H9 (cell line): ENCODE data around the gene OR52H1. TPM values are rescaled to one million over a fixed set of nuclear protein-coding genes. Genes with fewer than 3 reads are reported as not detected.

Experiments
- DNase-seq: peaks from one replicate; pipeline ENCODE4 v3.0.0-alpha.2; 2017
- H2AFZ ChIP-seq: one replicate; pipeline ENCODE4 v1.6.1; 2013; ENCODE audit warnings: mild to moderate bottlenecking, low read length, control low read depth, moderate library complexity
- H2AK5ac ChIP-seq: 2 replicates; pipeline ENCODE4 v1.6.1; 2013; ENCODE audit warnings: low read length, control low read depth, mixed read lengths; ENCODE audit not compliant: insufficient read length
- H2BK120ac ChIP-seq: one replicate; pipeline ENCODE4 v1.6.1; 2013; ENCODE audit warnings: low read depth, mild to moderate bottlenecking, low read length, control low read depth, inconsistent platforms; ENCODE audit not compliant: poor library complexity, severe bottlenecking
- H2BK12ac ChIP-seq: 2 replicates; pipeline ENCODE4 v1.6.1; 2013; ENCODE audit warnings: low read length, control low read depth, mixed read lengths, low read depth; ENCODE audit not compliant: insufficient read length
- H2BK15ac ChIP-seq: 2 replicates; pipeline ENCODE4 v1.6.1; 2013; ENCODE audit warnings: low read depth, low read length, control low read depth
- H2BK20ac ChIP-seq: one replicate; pipeline ENCODE4 v1.6.1; 2013; ENCODE audit warnings: low read depth, mild to moderate bottlenecking, low read length, control low read depth, inconsistent platforms; ENCODE audit not compliant: poor library complexity, severe bottlenecking
- H2BK5ac ChIP-seq: 2 replicates; pipeline ENCODE4 v1.6.1; 2013; ENCODE audit warnings: low read length, control low read depth, mixed read lengths; ENCODE audit not compliant: insufficient read length
- H3K14ac ChIP-seq: 2 replicates; pipeline ENCODE4 v1.6.1; 2013; ENCODE audit warnings: low read length, control low read depth; ENCODE audit not compliant: insufficient read depth
- H3K18ac ChIP-seq: 2 replicates; pipeline ENCODE4 v1.6.1; 2013; ENCODE audit warnings: low read depth, mild to moderate bottlenecking, mixed read lengths, low read length, control low read depth; ENCODE audit not compliant: insufficient read length
- H3K23ac ChIP-seq: 2 replicates; pipeline ENCODE4 v1.6.1; 2013; ENCODE audit warnings: low read length, control low read depth, mixed read lengths, low read depth; ENCODE audit not compliant: insufficient read length
- H3K23me2 ChIP-seq: 2 replicates; pipeline ENCODE4 v1.6.1; 2013; ENCODE audit warnings: low read depth, mild to moderate bottlenecking, mixed read lengths, low read length, control low read depth; ENCODE audit not compliant: insufficient read length, poor library complexity, severe bottlenecking
- H3K27ac ChIP-seq: 2 replicates; pipeline ENCODE4 v1.5.1; 2013; ENCODE audit warnings: low read length, control low read depth, mixed read lengths, low read depth; ENCODE audit not compliant: insufficient read length
- H3K27me3 ChIP-seq: 2 replicates; pipeline ENCODE4 v1.6.1; 2013; ENCODE audit warnings: low read length, control low read depth, inconsistent platforms; ENCODE audit not compliant: insufficient read depth
- H3K4ac ChIP-seq: 2 replicates; pipeline ENCODE4 v1.6.1; 2013; ENCODE audit warnings: low read depth, mild to moderate bottlenecking, control low read depth, inconsistent platforms, low read length, moderate library complexity
- H3K4me1 ChIP-seq: 2 replicates; pipeline ENCODE4 v1.6.1; 2013; ENCODE audit warnings: low read length, control low read depth, inconsistent platforms; ENCODE audit not compliant: insufficient read depth
- H3K4me2 ChIP-seq: 2 replicates; pipeline ENCODE4 v1.6.1; 2013; ENCODE audit warnings: low read length, control low read depth, mixed read lengths; ENCODE audit not compliant: insufficient read length, insufficient read depth
- H3K56ac ChIP-seq: 2 replicates; pipeline ENCODE4 v1.6.1; 2013; ENCODE audit warnings: low read depth, mild to moderate bottlenecking, mixed read lengths, low read length, control low read depth; ENCODE audit not compliant: insufficient read length
- H3K79me1 ChIP-seq: 2 replicates; pipeline ENCODE4 v1.6.1; 2013; ENCODE audit warnings: low read depth, mild to moderate bottlenecking, moderate library complexity, low read length, control low read depth, inconsistent platforms; ENCODE audit not compliant: insufficient read depth, poor library complexity, severe bottlenecking
- H3K79me2 ChIP-seq: 2 replicates; pipeline ENCODE4 v1.6.1; 2013; ENCODE audit warnings: low read length, control low read depth, inconsistent platforms; ENCODE audit not compliant: insufficient read depth
- H3K9ac ChIP-seq: 2 replicates; pipeline ENCODE4 v1.6.1; 2013; ENCODE audit warnings: low read length, control low read depth, mixed read lengths; ENCODE audit not compliant: insufficient read length; ENCODE audit errors: extremely low read depth
- H3K9me3 ChIP-seq: one replicate; pipeline ENCODE4 v1.6.1; 2013; ENCODE audit warnings: low read depth, low read length, inconsistent platforms; ENCODE audit not compliant: control insufficient read depth
- H3T11ph ChIP-seq: one replicate; pipeline ENCODE4 v1.6.1; 2013; ENCODE audit warnings: mild to moderate bottlenecking, low read length, control low read depth, inconsistent platforms
- H4K20me1 ChIP-seq: one replicate; pipeline ENCODE4 v1.6.1; 2013; ENCODE audit not compliant: control insufficient read depth, insufficient read length, insufficient read depth
- H4K5ac ChIP-seq: 2 replicates; pipeline ENCODE4 v1.6.1; 2013; ENCODE audit warnings: low read depth, mild to moderate bottlenecking, mixed read lengths, low read length, control low read depth; ENCODE audit not compliant: insufficient read length
- H4K8ac ChIP-seq: replicated peaks from 2 replicates; pipeline ENCODE4 v1.6.1; 2013; ENCODE audit warnings: low read length, control low read depth, mixed read lengths, low read depth; ENCODE audit not compliant: insufficient read length
- H4K91ac ChIP-seq: 2 replicates; pipeline ENCODE4 v1.6.1; 2013; ENCODE audit warnings: low read depth, mild to moderate bottlenecking, moderate library complexity, mixed read lengths, low read length, control low read depth; ENCODE audit not compliant: insufficient read length
- H3K27ac Mint-ChIP-seq, 3 experiments: 2 replicates in 2 of 3; 3 replicates in 1 of 3; pipeline ENCODE4 v1.8.0; 2020 to 2021; ENCODE audit warnings: mixed read lengths in 3 of 3, mild to moderate bottlenecking in 1 of 3, moderate library complexity in 1 of 3
- H3K27me3 Mint-ChIP-seq: 2 replicates; pipeline ENCODE4 v1.8.0; 2021; ENCODE audit warnings: low read depth, mild to moderate bottlenecking, moderate library complexity, mixed read lengths
- H3K36me3 Mint-ChIP-seq, 3 experiments: 2 replicates in 2 of 3; 3 replicates in 1 of 3; pipeline ENCODE4 v1.8.0; 2020 to 2021; ENCODE audit warnings: low read depth in 3 of 3, mixed read lengths in 3 of 3; ENCODE audit not compliant: insufficient read depth in 1 of 3
- H3K4me1 Mint-ChIP-seq, 2 experiments: 2 replicates each; pipeline ENCODE4 v1.8.0; 2020; ENCODE audit warnings: mixed read lengths in 2 of 2
- H3K4me3 Mint-ChIP-seq, 2 experiments: 2 replicates in 1 of 2; 3 replicates in 1 of 2; pipeline ENCODE4 v1.8.0; 2020 to 2021; ENCODE audit warnings: mild to moderate bottlenecking in 2 of 2, mixed read lengths in 2 of 2, moderate library complexity in 1 of 2
- H3K9me3 Mint-ChIP-seq, 2 experiments: 2 replicates in 1 of 2; 3 replicates in 1 of 2; pipeline ENCODE4 v1.8.0; 2020; ENCODE audit warnings: mild to moderate bottlenecking in 2 of 2, mixed read lengths in 2 of 2, moderate library complexity in 1 of 2
- WGBS: extraction: QIAGEN DNeasy Blood & Tissue Kit; methylation state at CpG from one replicate; pipeline ENCODE4 v1.1.7; 2013; ENCODE audit warnings: missing lambda C conversion rate, low lambda C conversion rate, mixed read lengths; ENCODE audit not compliant: insufficient read length; ENCODE audit errors: extremely low coverage; 5-methylcytosine and 5-hydroxymethylcytosine counted together
- total RNA-seq: library from RNA; stranded (reverse); gene quantifications from 2 replicates; pipeline ENCODE4 v1.2.1, GENCODE V29; 2021
- TF ChIP-seq, protein P1 (sequence below): fragments of 200-600 bp; sonication (generic); conservative IDR thresholded peaks from 3 replicates; pipeline ENCODE4 v1.8.0; 2021; ENCODE audit warnings: antibody characterized with exemption, mild to moderate bottlenecking

OR52H1 gene
- total RNA-seq, 1 experiment from 2014 or later = not detected

DNA sequence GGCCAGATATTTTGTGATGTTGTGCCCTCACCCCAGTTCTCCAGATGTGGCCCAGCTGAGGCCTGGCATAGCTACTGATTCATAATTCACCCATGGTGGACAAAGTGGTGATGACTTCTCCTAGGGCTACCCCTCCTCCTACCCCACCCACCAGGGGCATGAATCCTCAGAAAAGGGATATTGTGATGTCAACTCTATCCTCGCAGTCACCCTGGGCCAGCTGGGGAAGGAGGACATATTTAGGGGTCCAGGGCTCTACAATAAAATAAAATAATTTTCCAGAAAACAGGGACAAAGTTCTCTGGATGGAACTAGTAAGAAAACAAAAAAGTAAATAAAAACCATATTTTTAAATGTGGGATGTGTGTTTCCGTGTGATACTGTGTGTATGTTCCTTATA is 31.7 kb downstream of the OR52H1 start, which contains the start of gene UBQLNL:
Gene UBQLNL (minus strand): TSS at position 101 of the 400 bp plus-strand sequence. CDS start 258 bp downstream, outside the sequence.
- no peaks in the 10 kb centered on the region for H3K4me1 ChIP-seq
- no peak within 1 kb of the TSS for H4K5ac ChIP-seq
- no peaks in the 10 kb centered on the region for H3K79me1 ChIP-seq
- H2BK5ac ChIP-seq = no peak within 1 kb of the TSS
- no peak within 1 kb of the TSS for H3K4me3 Mint-ChIP-seq
- H3K27me3 Mint-ChIP-seq = no peaks in the 10 kb centered on the region; the same call in 1 of the 2 replicates
- no peak within 1 kb of the TSS for H2AK5ac ChIP-seq
- H3K27ac ChIP-seq = no peak within 1 kb of the TSS
- no peak for DNase-seq
- H2BK12ac ChIP-seq = no peak within 1 kb of the TSS
- no peak within 1 kb of the TSS for H3K14ac ChIP-seq
- H3K4me2 ChIP-seq = no peak within 1 kb of the TSS
- H3K9me3 Mint-ChIP-seq = 0 out of 5 replicates have a peak, but pooled peaks cover 0 to 2% of the 10 kb centered on the region in 2 experiments
- no peak within 1 kb of the TSS for H3K4ac ChIP-seq
- no peak within 1 kb of the TSS for H2BK15ac ChIP-seq
- H3K27me3 ChIP-seq = no peaks in the 10 kb centered on the region
- H3K27ac Mint-ChIP-seq = no peak within 1 kb of the TSS
- H3K9me3 ChIP-seq = no peaks in the 10 kb centered on the region
- TF ChIP-seq, protein P1, sequence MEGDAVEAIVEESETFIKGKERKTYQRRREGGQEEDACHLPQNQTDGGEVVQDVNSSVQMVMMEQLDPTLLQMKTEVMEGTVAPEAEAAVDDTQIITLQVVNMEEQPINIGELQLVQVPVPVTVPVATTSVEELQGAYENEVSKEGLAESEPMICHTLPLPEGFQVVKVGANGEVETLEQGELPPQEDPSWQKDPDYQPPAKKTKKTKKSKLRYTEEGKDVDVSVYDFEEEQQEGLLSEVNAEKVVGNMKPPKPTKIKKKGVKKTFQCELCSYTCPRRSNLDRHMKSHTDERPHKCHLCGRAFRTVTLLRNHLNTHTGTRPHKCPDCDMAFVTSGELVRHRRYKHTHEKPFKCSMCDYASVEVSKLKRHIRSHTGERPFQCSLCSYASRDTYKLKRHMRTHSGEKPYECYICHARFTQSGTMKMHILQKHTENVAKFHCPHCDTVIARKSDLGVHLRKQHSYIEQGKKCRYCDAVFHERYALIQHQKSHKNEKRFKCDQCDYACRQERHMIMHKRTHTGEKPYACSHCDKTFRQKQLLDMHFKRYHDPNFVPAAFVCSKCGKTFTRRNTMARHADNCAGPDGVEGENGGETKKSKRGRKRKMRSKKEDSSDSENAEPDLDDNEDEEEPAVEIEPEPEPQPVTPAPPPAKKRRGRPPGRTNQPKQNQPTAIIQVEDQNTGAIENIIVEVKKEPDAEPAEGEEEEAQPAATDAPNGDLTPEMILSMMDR = no peak
- H2BK20ac ChIP-seq = no peak within 1 kb of the TSS
- no peak within 1 kb of the TSS for H3K18ac ChIP-seq
- H3K36me3 Mint-ChIP-seq = no peaks in the 10 kb centered on the region; a peak in 1 of 7 replicates
- no peak within 1 kb of the TSS for H3T11ph ChIP-seq
- no peak within 1 kb of the TSS for H2BK120ac ChIP-seq
- peaks cover 0 to 7% of the 10 kb centered on the region in 2 experiments; a peak in 1 of 4 replicates for H3K4me1 Mint-ChIP-seq
- no peak within 1 kb of the TSS for H2AFZ ChIP-seq
- no peak within 1 kb of the TSS for H3K23ac ChIP-seq
- no peaks in the 10 kb centered on the region for H3K79me2 ChIP-seq
- H3K9ac ChIP-seq = no peak within 1 kb of the TSS
- no CpG with 5 or more reads among the region's 2 CpGs for WGBS
- H3K56ac ChIP-seq = no peak within 1 kb of the TSS
- no peaks in the 10 kb centered on the region for H4K20me1 ChIP-seq
- H4K91ac ChIP-seq = no peak within 1 kb of the TSS
- H3K23me2 ChIP-seq = no peaks in the 10 kb centered on the region
- H4K8ac ChIP-seq = no peak within 1 kb of the TSS
